Hepatocyte (in vitro differentiated cells): ENCODE measurements around the gene BCAS3.

Experiments used
- CTCF ChIP-seq: fragments of 200-600 bp; sonication (generic); IDR thresholded peaks from 2 replicates; pipeline ENCODE4 v1.5.1; 2016; ENCODE audit warnings: antibody characterized with exemption, mild to moderate bottlenecking; ENCODE audit not compliant: poor library complexity
- EZH2phosphoT487 ChIP-seq: fragments of 200-600 bp; sonication (generic); IDR thresholded peaks from one replicate; pipeline ENCODE4 v1.6.1; 2018; ENCODE audit warnings: antibody characterized with exemption, mild to moderate bottlenecking, low read depth, moderate library complexity; ENCODE audit not compliant: unreplicated experiment, severe bottlenecking

GRCh38 chr17:61335845-61336655 lies 658.4 kb downstream of the BCAS3 start:
- TF ChIP-seq CTCF (no peak), EZH2phosphoT487 (peak; percentile 36)
